Measurements from ENCODE around the gene SSC5D.

Gene SSC5D

DNA sequence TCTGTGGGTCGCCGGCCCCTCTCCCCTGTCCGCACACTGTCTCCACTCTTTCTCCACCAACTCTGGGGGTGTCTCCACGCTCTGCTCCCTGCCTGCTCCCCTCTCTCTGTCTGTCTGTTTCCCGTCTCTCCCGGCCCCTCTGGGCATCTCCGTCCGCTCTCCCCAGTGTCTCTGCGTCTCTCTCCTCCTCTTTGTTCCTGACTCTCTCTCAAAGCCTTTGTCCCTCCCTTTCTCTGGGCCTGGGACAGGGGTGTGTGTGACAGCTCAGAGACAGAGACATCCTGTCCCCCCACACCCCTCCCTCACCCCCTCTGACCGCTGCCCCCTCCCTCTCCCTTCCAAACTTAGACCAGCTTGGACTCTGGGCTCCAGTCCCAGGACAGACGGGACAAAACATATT is 57.8 kb downstream of the SSC5D start:
- H3K27ac ChIP-seq: no peak overlapping the region
- no peak overlapping the region for H3K4me3 ChIP-seq (ENCODE audit: low read depth, low read length)
- no peak for DNase-seq
- H3K9me3 ChIP-seq (ENCODE audit: severe bottlenecking): no peaks in the 10 kb centered on the region
- no peaks in the 10 kb centered on the region for H3K36me3 ChIP-seq
- TF ChIP-seq CTCF (IDR thresholded peaks at IDR 0.05; ENCODE audit: low read depth, low read length): no peak
- no peaks in the 10 kb centered on the region for H3K27me3 ChIP-seq (ENCODE audit: insufficient read depth, low read depth, severe bottlenecking)

GRCh38 chr19:55546822-55547614 is 58.8 kb downstream of the SSC5D start:
- no peak for TF ChIP-seq CTCF (IDR thresholded peaks at IDR 0.05; ENCODE audit: low read depth, low read length)
- DNase-seq: peak; percentile 41
- Histone ChIP-seq H3K9me3 (ENCODE audit: severe bottlenecking) (no peaks in the 10 kb centered on the region), H3K27me3 (ENCODE audit: insufficient read depth, low read depth, severe bottlenecking) (no peaks in the 10 kb centered on the region), H3K27ac (peak overlapping the region; percentile 51; the same call in 1 of the 2 replicates), H3K4me3 (ENCODE audit: low read depth, low read length) (no peak overlapping the region), H3K36me3 (no peaks in the 10 kb centered on the region)

- Histone ChIP-seq H3K4me3 (ENCODE audit: low read depth, low read length) (peak overlapping the region; percentile 40), H3K27ac (peak overlapping the region; percentile 71), H3K36me3 (no peaks in the 10 kb centered on the region), H3K9me3 (ENCODE audit: severe bottlenecking) (no peaks in the 10 kb centered on the region), H3K27me3 (ENCODE audit: insufficient read depth, low read depth, severe bottlenecking) (no peaks in the 10 kb centered on the region)
- TF ChIP-seq CTCF (IDR thresholded peaks at IDR 0.05; ENCODE audit: low read depth, low read length): no peak
- peak; percentile 83 for DNase-seq
Observed at GRCh38 chr19:55549500-55550320, 61.5 kb downstream of the SSC5D start.

DNA sequence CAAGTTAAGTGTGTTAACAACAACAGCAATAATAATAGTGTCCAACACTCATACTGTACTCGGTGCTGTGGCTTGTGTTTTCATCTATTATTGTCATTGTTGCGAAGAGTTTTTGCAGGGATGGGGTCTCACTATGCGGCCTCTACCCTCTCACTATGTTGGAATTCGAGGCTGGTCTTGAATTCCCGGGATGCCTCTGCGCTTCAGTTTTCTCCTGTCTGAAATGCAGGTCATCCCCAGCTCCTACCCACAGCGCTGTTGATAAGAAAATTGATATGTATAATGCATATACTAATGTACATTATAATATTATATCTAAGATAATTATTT is 62.0 kb downstream of the SSC5D start:
- TF ChIP-seq CTCF (IDR thresholded peaks at IDR 0.05; ENCODE audit: low read depth, low read length): no peak
- Histone ChIP-seq H3K4me3 (ENCODE audit: low read depth, low read length) (peak overlapping the region; percentile 40), H3K9me3 (ENCODE audit: severe bottlenecking) (no peaks in the 10 kb centered on the region), H3K27ac (peak overlapping the region; percentile 71), H3K36me3 (no peaks in the 10 kb centered on the region), H3K27me3 (ENCODE audit: insufficient read depth, low read depth, severe bottlenecking) (no peaks in the 10 kb centered on the region)
- DNase-seq: no peak

DNA sequence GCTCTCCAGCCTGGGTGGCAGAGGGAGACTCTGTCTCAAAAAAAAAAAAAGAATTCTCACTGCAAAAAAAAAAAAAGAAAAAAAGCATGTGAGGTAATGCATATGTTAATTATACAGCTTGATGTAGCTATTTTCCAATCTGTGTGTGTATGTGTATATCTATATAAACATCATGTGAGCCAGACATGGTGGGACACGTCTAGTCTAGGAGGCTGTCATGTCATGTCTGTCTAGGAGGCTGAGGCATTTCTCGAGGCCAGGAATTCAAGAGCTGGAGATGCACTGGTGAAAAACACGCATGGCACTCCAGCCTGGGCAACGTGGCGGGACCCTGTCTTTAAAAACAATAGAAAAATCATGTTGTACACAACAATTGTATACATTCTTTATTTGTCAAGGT is 64.0 kb downstream of the SSC5D start:
- H3K36me3 ChIP-seq: no peaks in the 10 kb centered on the region
- no peak for TF ChIP-seq CTCF (IDR thresholded peaks at IDR 0.05; ENCODE audit: low read depth, low read length)
- DNase-seq: no peak
- H3K27me3 ChIP-seq (ENCODE audit: insufficient read depth, low read depth, severe bottlenecking): no peaks in the 10 kb centered on the region
- H3K9me3 ChIP-seq (ENCODE audit: severe bottlenecking): no peaks in the 10 kb centered on the region
- no peak overlapping the region for H3K27ac ChIP-seq
- H3K4me3 ChIP-seq (ENCODE audit: low read depth, low read length): no peak overlapping the region
